ENCODE data around the gene PCLAF. TPM values are rescaled to one million over a fixed set of nuclear protein-coding genes. Genes with fewer than 3 reads are reported as not detected.

PCLAF gene
- total RNA-seq, 2 donors from 2014 or later = 28.9 to 78.0 TPM

DNA sequence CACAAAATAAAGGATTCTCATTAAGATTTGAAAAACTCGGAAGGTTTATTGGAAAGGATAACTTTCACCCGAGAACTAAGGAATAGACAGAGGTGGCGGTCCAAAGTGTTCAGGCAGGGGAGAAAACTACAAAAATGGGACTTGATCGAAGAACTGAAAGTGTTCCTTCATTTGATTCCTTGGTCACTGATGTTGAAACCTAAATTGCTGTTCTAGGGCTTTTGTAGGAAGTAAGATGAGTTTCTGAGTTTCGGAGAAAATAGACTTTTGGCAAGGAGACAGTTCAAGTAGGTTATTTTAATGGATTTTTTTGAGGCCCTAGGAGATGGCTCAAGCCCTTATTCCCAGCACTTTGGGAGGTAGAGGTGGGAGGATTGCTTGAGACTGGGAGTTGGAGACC is 7.8 kb upstream of the PCLAF start:
- 92 to 94% methylated on average over 5 of the region's 5 CpGs for WGBS, 2 experiments (ENCODE audit: insufficient coverage in 1 of 2, insufficient read length in 1 of 2)
- H3K36me3 Mint-ChIP-seq (ENCODE audit: low read depth) = peaks cover 18% of the 10 kb centered on the region
- peak overlapping the region; percentile 99 for H3K4me3 ChIP-seq (ENCODE audit: low read length)

DNA sequence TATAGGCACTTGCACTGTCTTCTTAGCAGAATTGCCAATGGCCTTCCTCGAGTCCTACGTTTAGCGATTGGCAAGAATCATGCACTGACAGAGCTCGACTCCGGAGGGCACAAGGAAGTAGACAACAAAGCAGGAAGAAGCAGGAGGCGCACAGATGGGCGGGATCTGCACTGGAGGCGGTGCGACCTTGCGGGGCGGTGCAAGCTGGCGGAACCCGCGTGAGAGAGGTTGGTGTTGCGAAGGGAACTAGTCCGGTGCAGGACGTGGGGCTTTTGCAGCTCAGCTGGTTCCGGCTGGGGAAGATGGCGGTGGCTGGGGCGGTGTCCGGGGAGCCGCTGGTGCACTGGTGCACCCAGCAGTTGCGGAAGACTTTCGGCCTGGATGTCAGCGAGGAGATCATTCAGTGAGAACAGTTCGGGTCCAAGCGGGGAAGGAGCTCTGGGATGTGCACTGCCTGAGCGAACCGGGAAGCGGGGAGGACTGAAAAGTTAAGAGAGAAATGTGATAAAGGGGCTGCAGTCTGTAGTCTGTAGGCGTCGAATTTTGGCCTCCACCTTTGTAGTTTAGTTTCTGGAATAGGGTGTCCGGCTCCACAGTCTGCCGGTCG is 6.4 kb upstream of the PCLAF start, which contains the start of gene TRIP4:
Gene TRIP4, plus strand, starts transcription at position 275 of the 607 bp plus-strand sequence. Its CDS starts 28 bp downstream, at position 303.
- Mint-ChIP-seq H3K27me3 (ENCODE audit: insufficient read depth) (peaks cover 38% of the 10 kb centered on the region), H3K36me3 (ENCODE audit: low read depth) (peaks cover 12% of the 10 kb centered on the region), H3K9me3 (no peaks in the 10 kb centered on the region), H3K4me1 (peaks cover 8% of the 10 kb centered on the region), H3K4me3 (peak within 1 kb of the TSS; percentile 90), H3K27ac (peak within 1 kb of the TSS; percentile 96)
- H3K36me3 ChIP-seq (ENCODE audit: control insufficient read depth, insufficient read depth, low read length) = peaks cover 5% of the 10 kb centered on the region
- 1% methylated on average over 30 to 35 of the region's 35 CpGs for WGBS, 2 experiments (ENCODE audit: insufficient coverage in 1 of 2, insufficient read length in 1 of 2)
- DNase-seq = peak; percentile 98
- TF ChIP-seq, protein P1, sequence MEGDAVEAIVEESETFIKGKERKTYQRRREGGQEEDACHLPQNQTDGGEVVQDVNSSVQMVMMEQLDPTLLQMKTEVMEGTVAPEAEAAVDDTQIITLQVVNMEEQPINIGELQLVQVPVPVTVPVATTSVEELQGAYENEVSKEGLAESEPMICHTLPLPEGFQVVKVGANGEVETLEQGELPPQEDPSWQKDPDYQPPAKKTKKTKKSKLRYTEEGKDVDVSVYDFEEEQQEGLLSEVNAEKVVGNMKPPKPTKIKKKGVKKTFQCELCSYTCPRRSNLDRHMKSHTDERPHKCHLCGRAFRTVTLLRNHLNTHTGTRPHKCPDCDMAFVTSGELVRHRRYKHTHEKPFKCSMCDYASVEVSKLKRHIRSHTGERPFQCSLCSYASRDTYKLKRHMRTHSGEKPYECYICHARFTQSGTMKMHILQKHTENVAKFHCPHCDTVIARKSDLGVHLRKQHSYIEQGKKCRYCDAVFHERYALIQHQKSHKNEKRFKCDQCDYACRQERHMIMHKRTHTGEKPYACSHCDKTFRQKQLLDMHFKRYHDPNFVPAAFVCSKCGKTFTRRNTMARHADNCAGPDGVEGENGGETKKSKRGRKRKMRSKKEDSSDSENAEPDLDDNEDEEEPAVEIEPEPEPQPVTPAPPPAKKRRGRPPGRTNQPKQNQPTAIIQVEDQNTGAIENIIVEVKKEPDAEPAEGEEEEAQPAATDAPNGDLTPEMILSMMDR (conservative IDR thresholded peaks at IDR 0.05) = peak; percentile 33
- no peaks in the 10 kb centered on the region for H3K9me3 ChIP-seq (ENCODE audit: control insufficient read depth, low read length)
- peak within 1 kb of the TSS; percentile 86 for H3K9ac ChIP-seq (ENCODE audit: extremely low read depth, low read length, poor library complexity, severe bottlenecking)
- peak within 1 kb of the TSS; percentile 76 for H3K27ac ChIP-seq (ENCODE audit: low read depth, low read length)
- peak within 1 kb of the TSS; percentile 99 for H3K4me3 ChIP-seq (ENCODE audit: low read length)
- no peaks in the 10 kb centered on the region for H3K4me1 ChIP-seq (ENCODE audit: control insufficient read depth, insufficient read depth, low read length)
- no peaks in the 10 kb centered on the region for H3K27me3 ChIP-seq (ENCODE audit: control insufficient read depth, insufficient read depth, low read length, poor library complexity, severe bottlenecking)

More for the DNA sequence above, 7.8 kb upstream of the PCLAF start:
- no peaks in the 10 kb centered on the region for H3K9me3 ChIP-seq (ENCODE audit: control insufficient read depth, low read length)
- no peaks in the 10 kb centered on the region for H3K4me1 ChIP-seq (ENCODE audit: control insufficient read depth, insufficient read depth, low read length)
- H3K36me3 ChIP-seq (ENCODE audit: control insufficient read depth, insufficient read depth, low read length) = peaks cover 10% of the 10 kb centered on the region
- H3K27ac ChIP-seq (ENCODE audit: low read depth, low read length) = no peak overlapping the region
- H3K9ac ChIP-seq (ENCODE audit: extremely low read depth, low read length, poor library complexity, severe bottlenecking) = no peak overlapping the region
- Mint-ChIP-seq H3K27me3 (ENCODE audit: insufficient read depth) (peaks cover 26% of the 10 kb centered on the region), H3K9me3 (no peaks in the 10 kb centered on the region), H3K27ac (no peak overlapping the region), H3K4me3 (peak overlapping the region; percentile 90), H3K4me1 (peaks cover 5% of the 10 kb centered on the region)
- TF ChIP-seq, protein P1 (conservative IDR thresholded peaks at IDR 0.05) = no peak
- DNase-seq = no peak
- no peaks in the 10 kb centered on the region for H3K27me3 ChIP-seq (ENCODE audit: control insufficient read depth, insufficient read depth, low read length, poor library complexity, severe bottlenecking)

DNA sequence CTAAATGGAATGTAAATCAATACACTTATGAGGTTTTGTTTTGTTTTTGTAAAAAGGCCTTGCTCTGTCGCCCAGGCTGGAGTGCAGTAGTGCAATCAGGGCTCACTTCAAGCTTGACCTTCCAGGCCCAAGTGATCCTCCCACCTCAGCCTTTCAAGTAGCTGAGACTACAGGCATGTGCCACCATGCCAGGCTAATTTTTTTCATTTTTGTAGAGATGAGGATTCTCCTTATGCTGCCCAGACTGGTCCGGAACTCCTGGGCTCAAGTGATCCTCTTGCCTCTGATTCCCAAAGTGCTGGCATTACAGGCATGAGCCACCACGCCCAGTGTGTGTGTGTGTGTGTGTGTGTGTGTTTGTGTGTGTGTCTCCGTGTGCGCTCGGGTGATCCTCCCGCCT is 5.0 kb upstream of the PCLAF start:
- H3K27ac Mint-ChIP-seq = no peak overlapping the region
- peaks cover 5% of the 10 kb centered on the region for H3K36me3 ChIP-seq (ENCODE audit: control insufficient read depth, insufficient read depth, low read length)
- H3K9ac ChIP-seq (ENCODE audit: extremely low read depth, low read length, poor library complexity, severe bottlenecking) = no peak overlapping the region
- peaks cover 11% of the 10 kb centered on the region for H3K36me3 Mint-ChIP-seq (ENCODE audit: low read depth)
- WGBS, 2 experiments (ENCODE audit: insufficient coverage in 1 of 2, insufficient read length in 1 of 2) = 99 to 100% methylated on average over 1 to 5 of the region's 7 CpGs
- no peaks in the 10 kb centered on the region for H3K9me3 Mint-ChIP-seq
- TF ChIP-seq, protein P1 (conservative IDR thresholded peaks at IDR 0.05) = no peak
- no peak for DNase-seq
- H3K4me3 Mint-ChIP-seq = no peak overlapping the region
- H3K4me3 ChIP-seq (ENCODE audit: low read length) = no peak overlapping the region
- peaks cover 9% of the 10 kb centered on the region for H3K4me1 Mint-ChIP-seq
- no peak overlapping the region for H3K27ac ChIP-seq (ENCODE audit: low read depth, low read length)
- H3K4me1 ChIP-seq (ENCODE audit: control insufficient read depth, insufficient read depth, low read length) = no peaks in the 10 kb centered on the region
- no peaks in the 10 kb centered on the region for H3K27me3 ChIP-seq (ENCODE audit: control insufficient read depth, insufficient read depth, low read length, poor library complexity, severe bottlenecking)
- H3K9me3 ChIP-seq (ENCODE audit: control insufficient read depth, low read length) = no peaks in the 10 kb centered on the region
- H3K27me3 Mint-ChIP-seq (ENCODE audit: insufficient read depth) = peaks cover 49% of the 10 kb centered on the region

All from endodermal cell (in vitro differentiated cells).